Osteocyte (in vitro differentiated cells): ENCODE data around the gene SLC12A2. TPM values are rescaled to one million over a fixed set of nuclear protein-coding genes. Genes with fewer than 3 reads are reported as not detected.

Experiments used
- DNase-seq: peaks from one replicate; pipeline ENCODE4 v3.0.0; 2021; ENCODE audit warnings: mixed read lengths; ENCODE audit not compliant: unreplicated experiment; ENCODE audit errors: extremely low spot score
- H3K27ac Mint-ChIP-seq: one replicate; pipeline ENCODE4 v1.8.0; 2021; ENCODE audit warnings: mild to moderate bottlenecking, mixed read lengths; ENCODE audit not compliant: unreplicated experiment
- H3K27me3 Mint-ChIP-seq: one replicate; pipeline ENCODE4 v1.8.0; 2021; ENCODE audit warnings: mixed read lengths; ENCODE audit not compliant: unreplicated experiment
- H3K36me3 Mint-ChIP-seq: one replicate; pipeline ENCODE4 v1.8.0; 2021; ENCODE audit warnings: mixed read lengths; ENCODE audit not compliant: unreplicated experiment
- H3K4me1 Mint-ChIP-seq: one replicate; pipeline ENCODE4 v1.8.0; 2021; ENCODE audit warnings: mixed read lengths; ENCODE audit not compliant: unreplicated experiment
- H3K4me3 Mint-ChIP-seq: one replicate; pipeline ENCODE4 v1.8.0; 2021; ENCODE audit warnings: mild to moderate bottlenecking, moderate library complexity, mixed read lengths; ENCODE audit not compliant: unreplicated experiment
- H3K9me3 Mint-ChIP-seq: one replicate; pipeline ENCODE4 v1.8.0; 2021; ENCODE audit warnings: mixed read lengths; ENCODE audit not compliant: unreplicated experiment
- CTCF ChIP-seq: fragments of 200-600 bp; sonication (generic); IDR thresholded peaks from 2 replicates; pipeline ENCODE4 v1.5.0; 2021; ENCODE audit warnings: antibody characterized with exemption, mild to moderate bottlenecking, moderate library complexity
- total RNA-seq: library from RNA; stranded (reverse); gene quantifications from 2 replicates; pipeline ENCODE4 v1.2.1, GENCODE V29; 2021

SLC12A2 gene
- total RNA-seq, 1 donor from 2014 or later, result 37.9 TPM

- H3K36me3 Mint-ChIP-seq, result peaks cover 14% of the 10 kb centered on the region
- H3K4me1 Mint-ChIP-seq, result peaks cover 10% of the 10 kb centered on the region
- H3K4me3 Mint-ChIP-seq, result no peak overlapping the region
- H3K27me3 Mint-ChIP-seq, result no peaks in the 10 kb centered on the region
- TF ChIP-seq CTCF, result no peak
- no peaks in the 10 kb centered on the region for H3K9me3 Mint-ChIP-seq
- H3K27ac Mint-ChIP-seq, result no peak overlapping the region
- DNase-seq, result no peak
Observed at GRCh38 chr5:128196080-128196479, 112.5 kb downstream of the SLC12A2 start.

GRCh38 chr5:128196791-128197190 lies 113.2 kb downstream of the SLC12A2 start:
- Mint-ChIP-seq H3K27me3 (no peaks in the 10 kb centered on the region), H3K36me3 (peaks cover 14% of the 10 kb centered on the region)
- no peak for DNase-seq

GRCh38 chr5:128197896-128198522 lies 114.4 kb downstream of the SLC12A2 start:
- TF ChIP-seq CTCF, result no peak
- H3K27ac Mint-ChIP-seq, result no peak overlapping the region
- peaks cover 16% of the 10 kb centered on the region for H3K4me1 Mint-ChIP-seq
- peaks cover 14% of the 10 kb centered on the region for H3K36me3 Mint-ChIP-seq
- no peaks in the 10 kb centered on the region for H3K9me3 Mint-ChIP-seq
- no peak for DNase-seq
- peaks cover 4% of the 10 kb centered on the region for H3K27me3 Mint-ChIP-seq
- no peak overlapping the region for H3K4me3 Mint-ChIP-seq

More at GRCh38 chr5:128196791-128197190, 113.2 kb downstream of the SLC12A2 start:
- Mint-ChIP-seq H3K4me1 (peaks cover 16% of the 10 kb centered on the region), H3K4me3 (no peak overlapping the region), H3K27ac (no peak overlapping the region), H3K9me3 (no peaks in the 10 kb centered on the region)
- no peak for TF ChIP-seq CTCF

GRCh38 chr5:128199104-128199503 lies 115.5 kb downstream of the SLC12A2 start:
- Mint-ChIP-seq H3K27me3 (peaks cover 4% of the 10 kb centered on the region), H3K36me3 (peaks cover 14% of the 10 kb centered on the region), H3K27ac (no peak overlapping the region), H3K4me1 (peaks cover 16% of the 10 kb centered on the region), H3K9me3 (no peaks in the 10 kb centered on the region), H3K4me3 (no peak overlapping the region)
- no peak for DNase-seq
- TF ChIP-seq CTCF, result no peak

GRCh38 chr5:128199611-128200010 lies 116.0 kb downstream of the SLC12A2 start:
- Mint-ChIP-seq H3K9me3 (no peaks in the 10 kb centered on the region), H3K36me3 (peaks cover 13% of the 10 kb centered on the region)
- TF ChIP-seq CTCF, result no peak

More at GRCh38 chr5:128199611-128200010, 116.0 kb downstream of the SLC12A2 start:
- Mint-ChIP-seq H3K27me3 (peaks cover 4% of the 10 kb centered on the region), H3K27ac (no peak overlapping the region), H3K4me1 (peaks cover 16% of the 10 kb centered on the region), H3K4me3 (no peak overlapping the region)
- DNase-seq, result no peak
